Neutrophil (primary cell): ENCODE results near the gene KIF26B.

Source experiments
- H3K27ac ChIP-seq: fragments of 200-600 bp; sonication (generic); 2 replicates; pipeline ENCODE4 v1.5.1; 2016; ENCODE audit warnings: mild to moderate bottlenecking, moderate library complexity
- H3K27me3 ChIP-seq: fragments of 200-600 bp; sonication (generic); 2 replicates; pipeline ENCODE4 v1.6.0; 2016; ENCODE audit warnings: mild to moderate bottlenecking
- H3K36me3 ChIP-seq: fragments of 200-600 bp; sonication (generic); 2 replicates; pipeline ENCODE4 v1.5.1; 2017
- H3K4me1 ChIP-seq, 2 experiments: fragments of 200-600 bp in 1 of 2; sonication (generic) in 1 of 2; 1 replicate in 1 of 2; 2 replicates in 1 of 2; pipeline versions ENCODE4 v1.5.1 to v1.6.1; 2013 to 2016; ENCODE audit warnings: low read depth in 1 of 2, low read length in 1 of 2, mild to moderate bottlenecking in 1 of 2, moderate library complexity in 1 of 2; ENCODE audit not compliant: control insufficient read depth in 1 of 2, insufficient read depth in 1 of 2
- H3K4me3 ChIP-seq, 2 experiments: fragments of 200-600 bp in 1 of 2; sonication (generic) in 1 of 2; 1 replicate in 1 of 2; 2 replicates in 1 of 2; pipeline ENCODE4 v1.5.1; 2013 to 2016; ENCODE audit warnings: low read depth in 1 of 2, low read length in 1 of 2, mild to moderate bottlenecking in 1 of 2, moderate library complexity in 1 of 2
- H3K9me3 ChIP-seq: fragments of 200-600 bp; sonication (generic); 2 replicates; pipeline ENCODE4 v1.5.1; 2016
- CTCF ChIP-seq: fragments of 200-600 bp; sonication (generic); IDR thresholded peaks from 2 replicates; pipeline ENCODE4 v1.5.1; 2016; ENCODE audit warnings: antibody characterized with exemption

The KIF26B gene

GRCh38 chr1:245582026-245582425 is 427.2 kb downstream of the KIF26B start:
- no peak overlapping the region for H3K27ac ChIP-seq
- H3K36me3 ChIP-seq: no peaks in the 10 kb centered on the region
- no peaks in the 10 kb centered on the region for H3K4me1 ChIP-seq
- no peak overlapping the region for H3K4me3 ChIP-seq
- H3K9me3 ChIP-seq: no peaks in the 10 kb centered on the region
- H3K27me3 ChIP-seq: peaks cover 12% of the 10 kb centered on the region
- TF ChIP-seq CTCF: no peak

- Histone ChIP-seq H3K27ac (no peak overlapping the region), H3K36me3 (no peaks in the 10 kb centered on the region), H3K9me3 (no peaks in the 10 kb centered on the region), H3K4me1 (no peaks in the 10 kb centered on the region), H3K4me3 (no peak overlapping the region), H3K27me3 (peaks cover 11% of the 10 kb centered on the region)
- no peak for TF ChIP-seq CTCF
Observed at GRCh38 chr1:245583081-245583480, 428.3 kb downstream of the KIF26B start.

- Histone ChIP-seq H3K36me3 (no peaks in the 10 kb centered on the region), H3K4me3 (no peak overlapping the region), H3K27ac (no peak overlapping the region), H3K9me3 (no peaks in the 10 kb centered on the region), H3K4me1 (no peaks in the 10 kb centered on the region), H3K27me3 (peaks cover 4% of the 10 kb centered on the region)
- TF ChIP-seq CTCF: no peak
Observed at GRCh38 chr1:245583575-245584330, 429.0 kb downstream of the KIF26B start.

- no peaks in the 10 kb centered on the region for H3K9me3 ChIP-seq
- no peak overlapping the region for H3K4me3 ChIP-seq
- H3K4me1 ChIP-seq: no peaks in the 10 kb centered on the region
- no peak for TF ChIP-seq CTCF
- H3K36me3 ChIP-seq: no peaks in the 10 kb centered on the region
- H3K27me3 ChIP-seq: no peaks in the 10 kb centered on the region
- H3K27ac ChIP-seq: no peak overlapping the region
Observed at GRCh38 chr1:245585252-245585959, 430.6 kb downstream of the KIF26B start.

GRCh38 chr1:245587435-245588115 is 432.8 kb downstream of the KIF26B start:
- H3K27me3 ChIP-seq: no peaks in the 10 kb centered on the region
- H3K27ac ChIP-seq: no peak overlapping the region
- H3K4me3 ChIP-seq: no peak overlapping the region
- no peaks in the 10 kb centered on the region for H3K9me3 ChIP-seq
- H3K4me1 ChIP-seq: no peaks in the 10 kb centered on the region
- no peaks in the 10 kb centered on the region for H3K36me3 ChIP-seq
- TF ChIP-seq CTCF: no peak
